Sigmoid colon (tissue), 4 donors: ENCODE measurements around the gene CAPN5.

Source experiments
- CTCF ChIP-seq, 4 experiments: fragments of 450-650 bp in 3 of 4; fragments of 200-600 bp in 1 of 4; IDR thresholded peaks; one replicate each; pipeline ENCODE4 v1.5.1; 2016 to 2019; ENCODE audit warnings: antibody characterized with exemption in 4 of 4, mild to moderate bottlenecking in 3 of 4, moderate library complexity in 2 of 4
- POLR2AphosphoS5 ChIP-seq, 4 donors: sonication (generic); formaldehyde crosslinking; IDR thresholded peaks; one replicate each; pipeline ENCODE4 v1.6.1; 2017; ENCODE audit warnings: antibody characterized with exemption in 4 of 4

DNA sequence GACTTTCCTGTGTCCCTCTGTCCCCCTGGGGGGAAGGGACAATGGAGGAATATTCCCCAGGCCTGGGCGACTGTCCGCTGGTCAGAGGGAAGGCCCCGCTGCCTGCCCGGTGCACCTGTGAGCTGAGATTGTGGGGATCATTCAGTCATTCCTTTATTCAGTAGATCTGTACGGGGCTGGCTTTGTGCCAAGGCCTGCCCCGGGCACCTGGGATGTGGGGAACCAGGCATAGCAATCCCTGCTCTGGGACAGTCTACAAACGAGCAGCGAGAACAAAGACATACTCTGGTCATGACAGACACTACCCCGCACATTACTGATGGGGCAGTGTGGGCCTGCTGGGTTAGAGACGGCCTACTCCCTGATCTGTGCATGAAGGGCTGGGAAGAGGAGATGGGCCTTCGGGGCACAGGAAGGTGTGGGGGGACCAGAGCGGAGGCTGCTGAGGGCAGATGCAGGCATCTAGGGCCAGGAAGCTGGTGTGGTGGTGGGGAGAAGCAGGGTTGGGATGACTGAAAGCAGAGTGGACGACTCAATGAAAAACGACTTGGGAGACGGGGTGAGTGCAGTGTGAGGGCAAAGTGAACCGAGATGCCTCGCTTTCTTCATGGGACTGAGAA is 59.5 kb downstream of the CAPN5 start:
- TF ChIP-seq CTCF (IDR thresholded peaks at IDR 0.05), result no peak
- TF ChIP-seq POLR2AphosphoS5 (IDR thresholded peaks at IDR 0.05), result no peak
